HUES48 (cell line): ENCODE results near the gene PIEZO1.

ENCODE experiments used
- H3K27ac ChIP-seq: one replicate; pipeline ENCODE4 v1.7.0; 2013; ENCODE audit warnings: low read depth, low read length, inconsistent platforms
- H3K27me3 ChIP-seq: 2 replicates; pipeline ENCODE4 v1.6.1; 2013; ENCODE audit warnings: mild to moderate bottlenecking, low read length; ENCODE audit not compliant: control insufficient read depth, insufficient read depth
- H3K36me3 ChIP-seq: 2 replicates; pipeline ENCODE4 v1.6.1; 2013; ENCODE audit warnings: low read length; ENCODE audit not compliant: control insufficient read depth, insufficient read depth
- H3K4me1 ChIP-seq: 2 replicates; pipeline ENCODE4 v1.6.1; 2013; ENCODE audit warnings: mild to moderate bottlenecking, low read length; ENCODE audit not compliant: control insufficient read depth, insufficient read depth
- H3K4me3 ChIP-seq: 2 replicates; pipeline ENCODE4 v1.5.1; 2013; ENCODE audit warnings: mild to moderate bottlenecking, low read depth, low read length
- H3K9ac ChIP-seq: 2 replicates; pipeline ENCODE4 v1.6.1; 2013; ENCODE audit warnings: mild to moderate bottlenecking, low read depth, low read length, moderate library complexity
- H3K9me3 ChIP-seq: 2 replicates; pipeline ENCODE4 v1.6.1; 2013; ENCODE audit warnings: low read length; ENCODE audit not compliant: control insufficient read depth, insufficient read depth

Gene PIEZO1

DNA sequence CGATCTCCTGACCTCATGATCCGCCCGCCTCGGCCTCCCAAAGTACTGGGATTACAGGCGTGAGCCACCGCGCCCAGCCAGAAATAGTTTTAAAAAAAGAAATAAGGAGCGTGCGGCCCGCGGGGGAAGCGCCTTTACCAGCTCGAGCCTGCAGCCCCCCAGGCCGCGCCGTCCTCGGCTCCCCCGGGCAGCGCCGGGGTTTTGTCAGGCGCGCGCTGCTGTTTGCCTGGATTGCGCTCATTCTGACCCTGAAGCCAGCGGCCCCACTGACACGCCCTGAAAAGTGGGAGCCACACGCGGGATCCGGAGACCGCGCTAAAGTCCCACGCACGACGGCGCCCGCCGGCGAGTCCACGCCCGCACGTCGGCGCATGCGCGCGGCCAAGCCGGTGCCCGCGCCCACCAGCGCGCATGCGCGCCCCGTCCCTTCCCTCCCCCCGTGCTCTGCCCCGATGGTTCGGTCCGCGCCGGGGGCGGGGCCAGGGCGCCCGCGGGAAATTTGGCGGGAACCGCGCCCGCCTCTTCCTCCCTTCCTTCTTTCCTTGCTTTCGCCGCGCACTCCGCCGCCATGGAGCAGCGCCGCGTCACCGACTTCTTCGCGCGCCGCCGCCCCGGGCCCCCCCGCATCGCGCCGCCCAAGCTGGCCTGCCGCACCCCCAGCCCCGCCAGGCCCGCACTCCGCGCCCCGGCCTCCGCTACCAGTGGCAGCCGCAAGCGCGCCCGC, 18.4 kb upstream of the PIEZO1 start, which contains the start of gene CDT1:
Gene CDT1, plus strand, starts transcription at position 526 of the 724 bp plus-strand sequence. Its CDS starts 43 bp downstream, at position 569.
- Histone ChIP-seq H3K9ac (peak within 1 kb of the TSS; percentile 87), H3K27me3 (no peaks in the 10 kb centered on the region), H3K27ac (peak within 1 kb of the TSS; percentile 83), H3K4me1 (0 out of 2 replicates have a peak, but pooled peaks cover 3% of the 10 kb centered on the region), H3K36me3 (peaks cover 43% of the 10 kb centered on the region), H3K4me3 (peak within 1 kb of the TSS; percentile 85), H3K9me3 (no peaks in the 10 kb centered on the region)

DNA sequence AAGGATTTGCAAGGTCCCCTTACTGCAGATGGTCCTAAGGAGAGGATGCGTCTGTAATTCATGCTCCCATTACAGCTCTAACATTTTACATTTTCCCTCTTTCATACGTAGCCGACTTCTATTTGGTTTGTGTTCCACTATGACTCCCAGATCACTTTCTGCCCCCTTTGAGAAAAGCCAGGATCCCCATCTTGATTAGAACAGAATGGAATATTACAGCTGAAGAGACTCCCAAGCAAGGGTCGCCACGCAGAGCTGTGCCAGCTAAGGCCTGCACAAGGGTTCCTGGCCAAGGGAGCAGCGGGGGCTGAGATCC, 15.2 kb upstream of the PIEZO1 start:
- no peak overlapping the region for H3K9ac ChIP-seq
- peaks cover 11% of the 10 kb centered on the region for H3K36me3 ChIP-seq
- H3K27ac ChIP-seq, result no peak overlapping the region
- 0 out of 2 replicates have a peak, but pooled peaks cover 3% of the 10 kb centered on the region for H3K4me1 ChIP-seq
- no peaks in the 10 kb centered on the region for H3K27me3 ChIP-seq
- H3K9me3 ChIP-seq, result no peaks in the 10 kb centered on the region
- H3K4me3 ChIP-seq, result no peak overlapping the region

DNA sequence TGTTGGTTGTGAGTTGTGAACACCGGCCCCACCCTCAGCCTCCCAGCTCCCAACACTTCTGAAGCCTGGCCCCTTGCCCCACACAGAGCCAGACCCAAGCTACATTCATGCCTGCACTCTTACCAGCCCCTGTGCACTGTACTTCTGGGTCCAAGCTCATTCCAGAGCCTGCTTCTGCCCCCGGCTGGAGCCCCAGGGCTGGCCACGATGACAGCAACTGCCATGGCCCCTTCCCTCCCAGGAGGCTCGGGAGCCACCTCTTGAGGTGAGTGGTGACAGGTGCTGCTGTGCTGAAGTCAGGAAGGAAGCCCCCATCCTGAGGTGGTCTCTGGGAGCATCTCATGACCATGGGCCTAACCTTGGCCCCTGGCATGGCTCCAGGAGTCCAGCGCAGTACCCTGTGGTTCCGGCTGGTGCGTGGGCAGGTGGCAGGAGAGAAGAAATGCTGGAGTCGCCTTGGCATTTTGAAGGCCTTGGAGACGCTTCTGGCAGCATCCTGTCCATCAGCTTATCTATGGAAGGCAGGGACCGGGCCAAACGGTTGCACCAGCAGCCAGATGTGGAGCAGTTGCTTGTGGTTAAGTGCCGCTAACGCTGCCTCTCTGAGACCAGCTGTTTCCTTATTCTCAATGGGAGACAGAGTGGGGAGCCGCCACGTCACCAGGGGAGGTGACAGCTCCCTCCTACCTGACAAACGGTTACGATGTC, 14.7 kb upstream of the PIEZO1 start:
- Histone ChIP-seq H3K36me3 (peaks cover 6% of the 10 kb centered on the region; the same call in 1 of the 2 replicates), H3K9me3 (no peaks in the 10 kb centered on the region), H3K4me1 (0 out of 2 replicates have a peak, but pooled peaks cover 3% of the 10 kb centered on the region), H3K27me3 (no peaks in the 10 kb centered on the region), H3K4me3 (no peak overlapping the region), H3K9ac (no peak overlapping the region), H3K27ac (no peak overlapping the region)

DNA sequence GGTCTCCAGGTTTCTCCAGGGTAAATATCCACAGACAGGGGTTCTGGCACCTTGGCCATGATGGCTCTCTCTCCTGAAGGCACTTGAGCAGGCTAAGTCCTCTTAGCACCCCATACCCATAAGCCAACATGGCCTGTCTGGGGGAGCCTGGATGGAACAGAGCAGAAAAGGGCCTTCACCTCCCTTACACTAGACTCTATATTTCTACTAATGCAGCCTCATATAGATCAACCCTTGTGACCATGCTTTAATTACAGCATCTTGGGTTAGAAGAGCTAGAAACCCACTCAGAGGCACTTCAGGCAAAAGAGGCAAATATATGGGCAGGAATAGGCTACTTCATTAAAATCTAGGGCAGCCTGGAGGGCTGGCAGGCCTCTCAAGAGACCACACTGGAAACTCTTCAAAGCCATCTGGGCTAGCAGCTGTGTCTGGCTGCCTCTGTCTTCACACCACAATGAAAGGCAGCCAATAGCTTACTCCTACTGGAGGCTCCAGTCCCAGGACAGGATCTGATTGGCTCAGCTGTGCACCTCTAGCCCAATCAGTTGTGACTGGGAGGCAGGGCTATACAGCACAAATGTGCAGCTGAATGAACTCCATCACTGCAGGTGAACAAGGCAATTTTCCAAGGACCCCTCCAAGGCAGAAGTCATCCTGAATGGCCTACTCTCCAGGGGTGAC, 13.9 kb upstream of the PIEZO1 start:
- no peak overlapping the region for H3K27ac ChIP-seq

DNA sequence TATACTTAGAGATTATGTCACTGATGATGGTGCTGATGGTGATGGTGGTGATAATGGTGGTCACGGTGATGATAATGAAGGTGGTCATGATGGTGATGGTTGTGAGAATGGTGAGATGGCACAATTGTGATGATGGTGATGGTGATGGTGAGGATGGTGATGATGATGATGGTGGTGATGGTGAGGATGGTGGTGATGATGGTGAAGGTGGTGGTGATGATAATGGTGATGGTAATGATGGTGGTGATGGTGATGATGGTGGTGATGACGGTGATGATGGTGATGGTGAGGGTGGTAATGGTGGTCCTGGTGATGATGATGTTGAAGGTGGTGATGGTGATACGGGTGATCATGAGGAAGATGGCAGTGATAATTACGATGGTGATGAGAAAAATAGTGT, 13.1 kb upstream of the PIEZO1 start:
- Histone ChIP-seq H3K4me3 (no peak overlapping the region), H3K36me3 (0 out of 2 replicates have a peak, but pooled peaks cover 3% of the 10 kb centered on the region), H3K27me3 (no peaks in the 10 kb centered on the region), H3K27ac (no peak overlapping the region), H3K9me3 (no peaks in the 10 kb centered on the region), H3K4me1 (0 out of 2 replicates have a peak, but pooled peaks cover 3% of the 10 kb centered on the region), H3K9ac (no peak overlapping the region)

More for the DNA sequence above, 13.9 kb upstream of the PIEZO1 start:
- 0 out of 2 replicates have a peak, but pooled peaks cover 3% of the 10 kb centered on the region for H3K36me3 ChIP-seq
- H3K27me3 ChIP-seq, result no peaks in the 10 kb centered on the region
- H3K9ac ChIP-seq, result no peak overlapping the region
- H3K4me1 ChIP-seq, result 0 out of 2 replicates have a peak, but pooled peaks cover 3% of the 10 kb centered on the region
- H3K4me3 ChIP-seq, result no peak overlapping the region
- H3K9me3 ChIP-seq, result no peaks in the 10 kb centered on the region

DNA sequence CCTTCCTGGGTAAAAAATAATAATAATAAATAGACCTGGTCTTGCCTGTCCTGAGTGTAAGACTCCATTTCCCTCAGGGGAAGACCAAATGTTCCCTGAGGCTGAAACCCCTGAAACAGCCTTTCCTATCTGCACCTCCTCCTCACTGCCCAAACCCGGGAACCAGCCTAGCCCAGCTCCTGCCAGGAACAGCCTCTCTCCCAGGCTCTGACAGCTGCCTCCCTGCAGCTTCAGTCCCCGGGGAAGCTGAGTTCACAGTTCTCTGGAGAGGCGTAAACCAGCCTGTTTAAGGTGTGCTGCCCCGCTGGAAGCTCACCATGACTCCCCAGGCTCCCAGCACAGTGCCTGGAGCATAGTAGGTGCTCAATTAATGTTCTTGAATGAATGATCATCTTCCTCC, 11.3 kb upstream of the PIEZO1 start:
- H3K4me1 ChIP-seq, result 0 out of 2 replicates have a peak, but pooled peaks cover 6% of the 10 kb centered on the region

DNA sequence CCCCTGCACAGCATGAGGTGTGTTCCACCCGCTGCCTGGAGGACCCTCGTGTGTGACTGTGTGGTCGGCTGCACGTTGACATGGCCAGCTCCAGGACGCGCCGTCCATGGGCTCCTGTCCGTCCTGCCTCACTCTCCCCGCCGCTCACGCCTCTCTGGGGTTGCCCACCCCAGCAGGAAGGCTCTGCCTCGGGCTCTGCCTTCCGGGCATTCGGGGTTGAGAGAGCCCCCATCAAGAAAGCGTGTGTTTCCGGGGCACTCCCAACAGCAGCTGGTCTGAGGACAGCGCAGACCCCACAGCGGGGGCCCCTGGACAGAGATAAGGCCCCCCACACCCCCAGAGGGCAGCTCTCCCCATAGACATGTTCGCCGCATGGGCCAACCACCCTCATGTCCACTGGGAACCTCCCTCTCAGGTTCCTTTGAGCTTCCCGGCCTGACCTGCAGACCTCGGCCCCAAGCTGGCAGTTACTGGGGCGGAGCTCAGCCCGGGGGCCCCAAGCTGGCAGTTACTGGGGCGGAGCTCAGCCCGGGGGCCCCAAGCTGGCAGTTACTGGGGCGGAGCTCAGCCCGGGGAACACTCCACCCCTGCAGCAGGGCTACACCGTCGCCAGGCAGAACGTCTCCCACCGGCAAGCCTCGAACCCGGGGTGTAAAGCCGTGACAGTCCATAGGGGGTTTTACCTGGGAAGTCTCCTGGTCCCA, 8.4 kb upstream of the PIEZO1 start:
- no peak overlapping the region for H3K4me3 ChIP-seq
- no peak overlapping the region for H3K27ac ChIP-seq
- peaks cover 13% of the 10 kb centered on the region for H3K4me1 ChIP-seq
- H3K27me3 ChIP-seq, result no peaks in the 10 kb centered on the region; the same call in 1 of the 2 replicates
- no peak overlapping the region for H3K9ac ChIP-seq
- H3K9me3 ChIP-seq, result no peaks in the 10 kb centered on the region
- no peaks in the 10 kb centered on the region for H3K36me3 ChIP-seq

More for the DNA sequence above, 11.3 kb upstream of the PIEZO1 start:
- 0 out of 2 replicates have a peak, but pooled peaks cover 3% of the 10 kb centered on the region for H3K36me3 ChIP-seq
- H3K4me3 ChIP-seq, result no peak overlapping the region
- H3K9me3 ChIP-seq, result no peaks in the 10 kb centered on the region
- H3K27me3 ChIP-seq, result no peaks in the 10 kb centered on the region; the same call in 1 of the 2 replicates
- no peak overlapping the region for H3K27ac ChIP-seq
- no peak overlapping the region for H3K9ac ChIP-seq

DNA sequence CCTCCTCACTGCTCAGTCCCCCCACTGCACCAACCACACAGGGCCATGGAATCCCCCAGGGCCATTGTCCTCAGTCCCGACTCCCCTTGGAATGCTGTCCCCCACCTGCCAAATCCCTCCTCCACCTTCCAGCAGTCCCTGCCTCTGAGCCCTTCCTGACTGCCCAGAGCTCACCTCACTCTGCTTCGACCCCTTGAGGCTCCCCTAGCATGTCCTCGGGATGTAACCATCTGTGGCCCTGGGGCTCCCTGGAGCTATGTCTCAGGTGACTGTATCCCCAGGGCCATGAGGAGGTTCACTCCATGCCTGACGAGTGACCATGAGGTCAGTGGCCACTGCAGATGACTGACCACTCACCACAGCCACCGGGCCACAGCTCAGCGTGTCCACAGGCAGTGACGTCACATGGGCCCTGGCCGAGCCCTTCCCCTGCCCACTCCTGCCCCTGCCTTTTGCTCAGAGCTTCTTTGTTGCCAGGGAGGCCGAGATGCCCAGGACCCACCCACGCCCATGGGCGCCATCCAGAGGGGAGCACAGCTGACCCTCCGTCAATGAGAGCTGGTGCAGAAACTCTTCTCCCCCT, 7.7 kb upstream of the PIEZO1 start:
- H3K4me3 ChIP-seq, result no peak overlapping the region
- no peak overlapping the region for H3K9ac ChIP-seq
- no peaks in the 10 kb centered on the region for H3K9me3 ChIP-seq
- H3K36me3 ChIP-seq, result no peaks in the 10 kb centered on the region
- no peaks in the 10 kb centered on the region; the same call in 1 of the 2 replicates for H3K27me3 ChIP-seq
- H3K4me1 ChIP-seq, result peaks cover 13% of the 10 kb centered on the region
- H3K27ac ChIP-seq, result no peak overlapping the region

DNA sequence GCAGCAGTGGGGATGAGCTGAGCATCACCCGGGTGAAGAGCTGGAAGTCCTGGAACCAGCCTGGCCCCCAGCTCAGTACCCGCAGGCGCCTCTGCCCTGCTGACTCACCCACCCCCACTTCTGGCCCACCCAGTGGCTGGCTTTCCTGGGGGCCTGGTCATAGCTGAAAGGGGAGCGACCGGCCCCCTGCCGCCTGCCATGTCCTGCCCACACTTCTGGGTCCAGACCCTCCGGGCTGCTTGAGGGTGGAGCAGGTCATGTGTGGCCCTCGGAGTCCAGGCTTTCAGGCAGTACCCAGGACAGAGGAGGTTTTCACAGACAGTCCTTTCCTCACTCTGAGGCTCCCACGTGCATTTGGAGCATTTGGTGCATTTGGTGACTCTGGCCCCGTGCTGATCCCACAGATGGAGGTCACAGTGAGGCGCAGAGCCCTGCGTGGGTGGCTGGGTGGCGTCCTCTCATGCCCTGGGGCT, 7.1 kb upstream of the PIEZO1 start:
- Histone ChIP-seq H3K4me1 (peaks cover 13% of the 10 kb centered on the region), H3K27ac (no peak overlapping the region), H3K27me3 (no peaks in the 10 kb centered on the region; the same call in 1 of the 2 replicates)

More for the DNA sequence above, 7.1 kb upstream of the PIEZO1 start:
- Histone ChIP-seq H3K36me3 (no peaks in the 10 kb centered on the region), H3K9ac (no peak overlapping the region), H3K4me3 (no peak overlapping the region), H3K9me3 (no peaks in the 10 kb centered on the region)
